Measurements from ENCODE around the gene PJVK.
A peak's percentile ranks its signal among the peaks of the same experiment; 100 is the strongest.
"Not testable (repeated sequence)": the region's sequence is repeated elsewhere in the genome, so short reads cannot be mapped to it uniquely, and the experiment has no call there.

The PJVK gene

DNA sequence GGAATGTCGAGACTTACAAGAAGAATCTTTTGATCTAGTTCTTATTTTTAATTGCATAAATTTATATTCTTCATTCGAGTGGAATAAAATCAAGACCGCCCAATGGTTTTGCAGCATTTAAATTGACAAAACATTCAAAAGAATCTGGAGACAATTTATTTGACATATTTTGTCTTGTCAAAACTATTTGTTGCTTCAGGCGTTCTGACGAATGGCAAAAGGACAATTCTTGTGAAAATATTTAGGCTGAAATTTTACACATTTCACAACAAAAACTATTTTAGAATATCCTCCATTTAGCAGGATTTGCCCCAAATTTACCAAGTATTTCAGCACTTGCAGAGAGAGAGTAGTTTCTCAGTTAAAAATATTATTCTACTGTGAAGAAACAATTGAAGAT lies 41.9 kb upstream of the PJVK start:
- Histone ChIP-seq H3K27me3 (ENCODE audit: insufficient read depth, low read length) (no peaks in the 10 kb centered on the region), H2BK12ac (ENCODE audit: low read length) (no peak overlapping the region), H4K12ac (ENCODE audit: low read depth, low read length) (no peak overlapping the region), H4K8ac (ENCODE audit: low read depth, low read length) (no peak overlapping the region), H3K4me3 (ENCODE audit: low read depth, low read length) (no peak overlapping the region), H3K18ac (ENCODE audit: low read length) (no peak overlapping the region), H3K27ac (ENCODE audit: low read depth, low read length) (no peak overlapping the region), H3K9ac (ENCODE audit: low read length) (no peak overlapping the region), H2AFZ (ENCODE audit: insufficient read depth, low read length, poor library complexity) (no peak overlapping the region), H2BK120ac (ENCODE audit: insufficient read depth, low read length, poor library complexity) (no peak overlapping the region), H3K79me2 (ENCODE audit: control insufficient read depth, insufficient read depth, low read length, poor library complexity) (peaks cover 4% of the 10 kb centered on the region), H3K9me3 (ENCODE audit: insufficient read depth, low read depth, low read length) (no peaks in the 10 kb centered on the region), H2BK5ac (ENCODE audit: low read depth, low read length, poor library complexity) (no peak overlapping the region), H2AK5ac (ENCODE audit: low read length) (no peak overlapping the region), H3K36me3 (ENCODE audit: control insufficient read depth in 1 of 2, insufficient read depth in 2 of 2, low read length in 2 of 2) (no peaks in the 10 kb centered on the region), H4K91ac (ENCODE audit: low read depth, low read length) (no peak overlapping the region), H3K4ac (ENCODE audit: low read depth, low read length) (no peak overlapping the region), H3K4me2 (ENCODE audit: low read length) (no peak overlapping the region), H3K14ac (ENCODE audit: low read length) (no peak overlapping the region), H3K4me1 (ENCODE audit: control insufficient read depth in 1 of 2, insufficient read depth in 2 of 2, low read length in 2 of 2) (peaks cover 0 to 2% of the 10 kb centered on the region in 2 experiments), H3K23ac (ENCODE audit: low read length) (no peak overlapping the region), H3K79me1 (ENCODE audit: low read length) (peaks cover 7% of the 10 kb centered on the region)
- DNase-seq: peak; percentile 35 to 91
- WGBS (ENCODE audit: extremely low coverage, insufficient coverage, insufficient read length): no CpG with 5 or more reads among the region's 5 CpGs

DNA sequence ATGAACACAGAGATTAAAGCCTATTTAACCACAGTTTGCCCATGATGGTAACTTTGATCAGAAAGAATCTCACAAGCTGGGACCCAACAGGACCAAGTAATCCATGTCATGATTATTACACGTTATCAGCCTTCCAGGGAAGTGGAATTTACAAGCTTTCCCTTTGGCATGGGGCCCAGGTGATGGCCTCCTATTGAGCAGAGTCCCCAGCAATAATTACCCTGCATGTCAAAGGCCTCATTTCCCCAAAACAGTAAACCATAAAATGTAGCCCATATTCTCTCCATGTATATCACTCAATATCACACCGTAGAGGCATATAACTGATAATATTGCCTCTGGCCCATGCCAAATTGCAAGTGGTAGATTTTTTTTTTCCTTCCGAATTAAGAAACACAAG lies 39.1 kb upstream of the PJVK start:
- Histone ChIP-seq H4K91ac (ENCODE audit: low read depth, low read length) (no peak overlapping the region), H3K4me1 (ENCODE audit: control insufficient read depth in 1 of 2, insufficient read depth in 2 of 2, low read length in 2 of 2) (no peaks in the 10 kb centered on the region), H3K79me2 (ENCODE audit: control insufficient read depth, insufficient read depth, low read length, poor library complexity) (peaks cover 4% of the 10 kb centered on the region), H2BK5ac (ENCODE audit: low read depth, low read length, poor library complexity) (no peak overlapping the region), H3K36me3 (ENCODE audit: control insufficient read depth in 1 of 2, insufficient read depth in 2 of 2, low read length in 2 of 2) (no peaks in the 10 kb centered on the region), H3K9me3 (ENCODE audit: insufficient read depth, low read depth, low read length) (no peaks in the 10 kb centered on the region), H3K27ac (ENCODE audit: low read depth, low read length) (no peak overlapping the region), H3K79me1 (ENCODE audit: low read length) (peaks cover 7% of the 10 kb centered on the region), H3K4ac (ENCODE audit: low read depth, low read length) (no peak overlapping the region), H3K23ac (ENCODE audit: low read length) (no peak overlapping the region), H3K9ac (ENCODE audit: low read length) (no peak overlapping the region), H2AFZ (ENCODE audit: insufficient read depth, low read length, poor library complexity) (no peak overlapping the region), H4K8ac (ENCODE audit: low read depth, low read length) (no peak overlapping the region), H3K4me3 (ENCODE audit: low read depth, low read length) (no peak overlapping the region), H3K27me3 (ENCODE audit: insufficient read depth, low read length) (no peaks in the 10 kb centered on the region), H4K12ac (ENCODE audit: low read depth, low read length) (no peak overlapping the region), H3K14ac (ENCODE audit: low read length) (no peak overlapping the region), H2BK120ac (ENCODE audit: insufficient read depth, low read length, poor library complexity) (no peak overlapping the region), H3K18ac (ENCODE audit: low read length) (no peak overlapping the region), H2AK5ac (ENCODE audit: low read length) (no peak overlapping the region), H2BK12ac (ENCODE audit: low read length) (peak overlapping the region; percentile 3), H3K4me2 (ENCODE audit: low read length) (no peak overlapping the region)
- no peak for DNase-seq
- whole genome bisulfite sequencing (ENCODE audit: extremely low coverage, insufficient coverage, insufficient read length): no CpG with 5 or more reads among the region's 3 CpGs

DNA sequence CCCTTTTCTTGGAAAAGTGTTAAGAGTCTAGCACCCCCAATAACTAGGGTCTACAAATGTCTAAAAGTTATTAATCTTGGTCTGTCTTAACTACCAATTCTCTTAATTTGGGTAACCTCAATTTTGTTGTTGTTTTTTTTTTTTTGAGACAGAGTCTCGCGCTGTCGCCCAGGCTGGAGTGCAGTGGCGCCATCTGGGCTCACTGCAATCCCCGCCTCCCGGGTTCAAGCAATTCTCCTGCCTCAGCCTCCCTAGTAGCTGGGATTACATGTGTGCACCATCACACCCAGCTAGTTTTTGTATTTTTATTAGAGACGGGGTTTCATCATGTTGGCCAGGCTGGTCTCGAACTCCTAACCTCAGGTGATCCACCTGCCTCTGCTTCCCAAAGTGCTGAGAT lies 38.7 kb upstream of the PJVK start:
- H3K27me3 ChIP-seq (ENCODE audit: insufficient read depth, low read length); H2BK120ac ChIP-seq (ENCODE audit: insufficient read depth, low read length, poor library complexity); H3K4me3 ChIP-seq (ENCODE audit: low read depth, low read length); H2AFZ ChIP-seq (ENCODE audit: insufficient read depth, low read length, poor library complexity); H3K9ac ChIP-seq (ENCODE audit: low read length); H4K8ac ChIP-seq (ENCODE audit: low read depth, low read length); H3K79me2 ChIP-seq (ENCODE audit: control insufficient read depth, insufficient read depth, low read length, poor library complexity); H3K9me3 ChIP-seq (ENCODE audit: insufficient read depth, low read depth, low read length); H3K4ac ChIP-seq (ENCODE audit: low read depth, low read length); H2AK5ac ChIP-seq (ENCODE audit: low read length); H3K14ac ChIP-seq (ENCODE audit: low read length); H4K12ac ChIP-seq (ENCODE audit: low read depth, low read length); H3K4me2 ChIP-seq (ENCODE audit: low read length); H2BK5ac ChIP-seq (ENCODE audit: low read depth, low read length, poor library complexity); H3K27ac ChIP-seq (ENCODE audit: low read depth, low read length); H3K23ac ChIP-seq (ENCODE audit: low read length); H3K4me1 ChIP-seq (ENCODE audit: control insufficient read depth in 1 of 2, insufficient read depth in 2 of 2, low read length in 2 of 2); H3K79me1 ChIP-seq (ENCODE audit: low read length); H2BK12ac ChIP-seq (ENCODE audit: low read length); H3K36me3 ChIP-seq (ENCODE audit: control insufficient read depth in 1 of 2, insufficient read depth in 2 of 2, low read length in 2 of 2); H4K91ac ChIP-seq (ENCODE audit: low read depth, low read length); H3K18ac ChIP-seq (ENCODE audit: low read length); DNase-seq: not testable (repeated sequence)
- no CpG with 5 or more reads among the region's 8 CpGs for WGBS (ENCODE audit: extremely low coverage, insufficient coverage, insufficient read length)

DNA sequence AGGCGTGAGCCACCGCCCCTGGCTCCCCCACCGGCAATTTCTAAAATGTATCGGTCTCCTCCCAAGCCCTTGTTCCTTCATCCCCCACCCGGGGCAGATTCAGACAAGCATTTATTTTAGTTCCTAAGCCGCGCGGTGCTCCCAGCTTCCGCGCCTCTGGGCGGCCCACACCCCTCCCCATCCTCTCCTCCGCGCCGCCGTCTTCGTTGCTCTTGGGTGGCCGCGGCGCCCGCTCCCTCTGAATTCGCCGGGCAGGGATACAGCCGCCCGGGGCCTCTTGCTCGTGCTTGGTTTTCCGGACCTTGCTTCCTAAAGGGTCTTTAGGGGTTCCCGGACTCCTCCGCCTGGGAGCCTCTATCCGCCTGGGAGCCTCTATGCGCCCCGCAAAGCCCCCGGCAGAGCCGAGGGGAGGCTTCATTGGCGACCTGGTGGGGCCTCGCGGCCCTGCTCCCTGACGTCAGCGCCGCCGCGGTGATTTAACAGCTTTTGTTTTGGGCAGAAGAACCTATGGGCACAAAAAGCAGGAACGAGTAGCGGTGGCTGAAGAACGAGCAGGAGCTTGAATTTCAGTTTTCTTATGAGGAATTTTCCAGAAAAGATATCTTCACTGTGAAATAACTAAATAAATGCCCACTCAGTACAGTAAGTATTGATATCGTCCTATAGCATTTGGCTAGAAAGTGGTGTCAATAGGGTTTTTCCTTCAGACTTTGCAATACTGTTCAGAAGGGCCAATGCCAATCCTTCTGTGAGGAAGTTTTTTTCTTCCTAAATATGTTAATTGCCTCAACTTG lies 37.5 kb upstream of the PJVK start:
- H3K14ac ChIP-seq (ENCODE audit: low read length): peak overlapping the region; percentile 75

More for the DNA sequence above, 37.5 kb upstream of the PJVK start:
- no peak overlapping the region for H2AK5ac ChIP-seq (ENCODE audit: low read length)
- peak overlapping the region; percentile 83 for H3K27ac ChIP-seq (ENCODE audit: low read depth, low read length)
- peak; percentile 48 to 77 for DNase-seq
- H3K23ac ChIP-seq (ENCODE audit: low read length): no peak overlapping the region
- no peaks in the 10 kb centered on the region for H3K36me3 ChIP-seq (ENCODE audit: control insufficient read depth in 1 of 2, insufficient read depth in 2 of 2, low read length in 2 of 2)
- peak overlapping the region; percentile 79 for H3K4me2 ChIP-seq (ENCODE audit: low read length)
- no peaks in the 10 kb centered on the region for H3K9me3 ChIP-seq (ENCODE audit: insufficient read depth, low read depth, low read length)
- H3K79me2 ChIP-seq (ENCODE audit: control insufficient read depth, insufficient read depth, low read length, poor library complexity): peaks cover 4% of the 10 kb centered on the region
- H3K18ac ChIP-seq (ENCODE audit: low read length): peak overlapping the region; percentile 93
- peak overlapping the region; percentile 97 for H2BK5ac ChIP-seq (ENCODE audit: low read depth, low read length, poor library complexity)
- peak overlapping the region; percentile 69 for H3K4me3 ChIP-seq (ENCODE audit: low read depth, low read length)
- no peak overlapping the region for H2BK12ac ChIP-seq (ENCODE audit: low read length)
- H3K9ac ChIP-seq (ENCODE audit: low read length): peak overlapping the region; percentile 81
- peak overlapping the region; percentile 98 for H4K12ac ChIP-seq (ENCODE audit: low read depth, low read length)
- peaks cover 7% of the 10 kb centered on the region for H3K79me1 ChIP-seq (ENCODE audit: low read length)
- no peaks in the 10 kb centered on the region for H3K4me1 ChIP-seq (ENCODE audit: control insufficient read depth in 1 of 2, insufficient read depth in 2 of 2, low read length in 2 of 2)
- peak overlapping the region; percentile 97 for H4K91ac ChIP-seq (ENCODE audit: low read depth, low read length)
- H4K8ac ChIP-seq (ENCODE audit: low read depth, low read length): peak overlapping the region; percentile 98
- peak overlapping the region; percentile 98 for H2BK120ac ChIP-seq (ENCODE audit: insufficient read depth, low read length, poor library complexity)
- H3K4ac ChIP-seq (ENCODE audit: low read depth, low read length): peak overlapping the region; percentile 89
- no peaks in the 10 kb centered on the region for H3K27me3 ChIP-seq (ENCODE audit: insufficient read depth, low read length)
- WGBS (ENCODE audit: extremely low coverage, insufficient coverage, insufficient read length): no CpG with 5 or more reads among the region's 45 CpGs
- peak overlapping the region; percentile 92 for H2AFZ ChIP-seq (ENCODE audit: insufficient read depth, low read length, poor library complexity)

Data from trophoblast cell (in vitro differentiated cells and primary cell).